Measurements from ENCODE around the gene SUMO4.

The SUMO4 gene

DNA sequence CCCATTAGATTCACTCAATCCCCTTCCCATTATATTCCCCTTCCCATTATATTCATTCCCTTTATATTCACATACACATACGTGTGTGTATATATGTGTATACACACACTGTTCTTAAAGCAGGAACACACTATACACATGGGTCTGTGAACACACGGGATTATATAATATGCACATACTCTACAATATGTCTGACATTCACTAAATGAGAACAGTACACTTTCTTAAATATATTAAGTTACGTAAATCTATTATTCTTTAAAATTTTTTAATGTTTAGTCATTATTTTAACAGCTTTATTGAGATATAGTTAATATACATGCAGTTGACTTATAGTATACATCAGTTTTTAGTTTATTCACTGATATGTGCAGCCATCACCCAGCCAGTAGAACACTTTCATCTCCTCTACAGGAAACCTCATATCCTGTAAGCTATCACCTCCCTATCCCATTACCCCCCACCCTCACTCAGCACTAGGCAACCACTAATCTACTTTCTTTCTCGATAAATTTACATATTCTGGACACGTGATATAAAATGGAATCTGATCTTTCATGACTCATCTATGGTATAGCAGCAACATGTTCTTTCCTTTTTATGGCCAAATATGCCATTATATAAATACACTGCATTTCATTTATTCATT, 13.9 kb upstream of the SUMO4 start:
- TF ChIP-seq, protein P1, sequence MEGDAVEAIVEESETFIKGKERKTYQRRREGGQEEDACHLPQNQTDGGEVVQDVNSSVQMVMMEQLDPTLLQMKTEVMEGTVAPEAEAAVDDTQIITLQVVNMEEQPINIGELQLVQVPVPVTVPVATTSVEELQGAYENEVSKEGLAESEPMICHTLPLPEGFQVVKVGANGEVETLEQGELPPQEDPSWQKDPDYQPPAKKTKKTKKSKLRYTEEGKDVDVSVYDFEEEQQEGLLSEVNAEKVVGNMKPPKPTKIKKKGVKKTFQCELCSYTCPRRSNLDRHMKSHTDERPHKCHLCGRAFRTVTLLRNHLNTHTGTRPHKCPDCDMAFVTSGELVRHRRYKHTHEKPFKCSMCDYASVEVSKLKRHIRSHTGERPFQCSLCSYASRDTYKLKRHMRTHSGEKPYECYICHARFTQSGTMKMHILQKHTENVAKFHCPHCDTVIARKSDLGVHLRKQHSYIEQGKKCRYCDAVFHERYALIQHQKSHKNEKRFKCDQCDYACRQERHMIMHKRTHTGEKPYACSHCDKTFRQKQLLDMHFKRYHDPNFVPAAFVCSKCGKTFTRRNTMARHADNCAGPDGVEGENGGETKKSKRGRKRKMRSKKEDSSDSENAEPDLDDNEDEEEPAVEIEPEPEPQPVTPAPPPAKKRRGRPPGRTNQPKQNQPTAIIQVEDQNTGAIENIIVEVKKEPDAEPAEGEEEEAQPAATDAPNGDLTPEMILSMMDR (IDR thresholded peaks at IDR 0.05; ENCODE audit: borderline replicate concordance, control extremely low read depth, extremely low read depth, insufficient read depth, missing control alignments), result no peak
- in situ Hi-C loops (cut with MboI; ENCODE audit: low sequenced_read_pairs, unreplicated experiment), result no loop called here
- DNase-seq (ENCODE audit: low spot score), result no peak

DNA sequence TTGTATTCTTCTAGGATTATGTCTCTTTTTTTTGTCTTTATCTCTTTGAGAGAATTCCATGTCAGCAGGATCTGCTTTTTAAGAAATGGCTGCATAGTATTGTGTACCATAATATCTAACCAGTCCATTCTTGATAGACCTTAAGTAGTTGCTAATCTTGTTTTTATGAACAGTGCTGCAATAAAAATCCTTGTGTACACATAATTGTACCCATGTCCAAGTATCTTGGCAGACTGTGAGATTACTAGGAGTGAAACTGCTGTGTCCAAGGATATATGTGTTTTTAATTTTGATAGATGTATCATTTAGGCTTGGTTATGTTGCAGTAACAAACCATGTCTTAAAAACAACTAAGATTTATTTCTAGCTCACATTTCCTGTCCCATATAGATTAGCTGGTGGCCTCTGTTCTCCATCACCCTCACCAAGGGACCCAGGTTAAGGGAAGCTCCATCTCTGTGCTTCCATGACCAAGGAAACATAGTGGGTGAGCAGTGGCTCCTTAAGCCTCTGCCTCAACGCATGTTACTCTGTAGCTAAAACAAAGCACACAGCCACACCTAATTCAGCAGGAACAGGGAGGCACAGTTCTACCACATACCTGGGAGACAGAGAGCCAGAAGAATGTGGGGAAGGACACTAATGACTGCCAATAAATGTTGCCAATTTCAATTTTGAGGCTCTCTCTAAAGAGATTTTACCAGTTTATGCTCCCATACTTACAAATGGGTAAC, 12.1 kb upstream of the SUMO4 start:
- in situ Hi-C loops (cut with MboI; ENCODE audit: low sequenced_read_pairs, unreplicated experiment), result no loop called here
- TF ChIP-seq, protein P1 (IDR thresholded peaks at IDR 0.05; ENCODE audit: borderline replicate concordance, control extremely low read depth, extremely low read depth, insufficient read depth, missing control alignments), result no peak
- no peak for DNase-seq (ENCODE audit: low spot score)

DNA sequence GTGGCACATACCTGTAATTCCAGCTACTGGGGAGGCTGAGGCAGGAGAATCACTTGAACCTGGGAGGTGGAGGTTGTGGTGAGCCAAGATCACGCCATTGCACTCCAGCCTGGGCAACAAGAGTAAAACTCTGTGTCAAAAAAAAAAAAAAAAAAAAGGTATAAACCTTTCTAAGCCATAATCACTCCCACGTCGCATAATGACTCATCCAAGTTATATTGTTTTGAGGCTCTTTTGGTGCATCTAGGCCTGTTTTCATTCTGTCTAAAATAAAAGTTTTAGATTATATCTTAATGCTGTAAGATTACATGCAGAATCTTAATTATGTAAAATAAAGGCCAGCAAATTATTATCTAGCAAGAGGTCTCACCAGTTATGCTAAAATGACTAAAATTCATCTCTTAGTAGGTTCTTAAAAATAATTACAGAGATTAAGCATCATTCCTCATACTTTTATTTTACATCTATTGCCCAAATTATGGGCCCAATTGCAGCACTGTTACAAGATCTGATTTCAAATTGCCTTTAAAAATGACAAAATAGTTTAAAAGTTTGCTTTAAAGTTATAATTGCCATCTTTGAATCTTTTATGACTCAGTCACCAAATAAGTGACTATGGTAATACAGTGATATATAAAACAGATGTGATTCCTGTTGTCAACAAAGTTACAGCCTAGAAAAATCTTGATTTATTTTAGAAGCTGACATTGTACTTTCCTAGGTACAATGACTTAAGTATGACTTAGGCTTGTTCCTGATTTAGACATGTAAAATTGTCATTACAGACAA, 10.4 kb upstream of the SUMO4 start:
- DNase-seq (ENCODE audit: low spot score), result no peak
- in situ Hi-C loops (cut with MboI; ENCODE audit: low sequenced_read_pairs, unreplicated experiment), result no loop called here
- TF ChIP-seq, protein P1 (IDR thresholded peaks at IDR 0.05; ENCODE audit: borderline replicate concordance, control extremely low read depth, extremely low read depth, insufficient read depth, missing control alignments), result no peak

- TF ChIP-seq, protein P1 (IDR thresholded peaks at IDR 0.05; ENCODE audit: borderline replicate concordance, control extremely low read depth, extremely low read depth, insufficient read depth, missing control alignments), result no peak
- no peak for DNase-seq (ENCODE audit: low spot score)
- in situ Hi-C loops (cut with MboI; ENCODE audit: low sequenced_read_pairs, unreplicated experiment), result no loop called here
Observed at GRCh38 chr6:149392093-149392492, 8.0 kb upstream of the SUMO4 start.

DNA sequence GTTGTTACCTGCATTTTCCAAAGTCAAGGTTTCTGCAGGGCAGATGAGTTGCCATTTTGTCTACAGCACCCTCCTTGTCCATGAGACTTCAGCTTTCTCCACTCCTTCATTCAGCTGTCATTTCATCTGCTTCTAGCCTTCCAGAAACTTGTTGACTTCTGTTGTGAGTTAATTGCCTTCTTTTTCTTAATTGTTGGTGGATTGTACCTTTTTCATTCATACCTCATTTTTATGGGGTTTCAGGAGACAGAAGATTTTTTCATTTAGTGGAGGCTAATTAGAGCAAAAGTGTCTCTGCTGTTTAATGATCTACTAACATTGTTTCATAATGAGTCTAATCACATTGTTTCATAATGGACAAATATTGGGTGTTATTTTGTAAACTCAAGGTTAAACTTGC, 7.5 kb upstream of the SUMO4 start:
- TF ChIP-seq, protein P1 (IDR thresholded peaks at IDR 0.05; ENCODE audit: borderline replicate concordance, control extremely low read depth, extremely low read depth, insufficient read depth, missing control alignments), result no peak
- in situ Hi-C loops (cut with MboI; ENCODE audit: low sequenced_read_pairs, unreplicated experiment), result no loop called here
- no peak for DNase-seq (ENCODE audit: low spot score)

- in situ Hi-C loops (cut with MboI; ENCODE audit: low sequenced_read_pairs, unreplicated experiment), result no loop called here
- TF ChIP-seq, protein P1 (IDR thresholded peaks at IDR 0.05; ENCODE audit: borderline replicate concordance, control extremely low read depth, extremely low read depth, insufficient read depth, missing control alignments), result no peak
- DNase-seq (ENCODE audit: low spot score), result no peak
Observed at GRCh38 chr6:149393002-149393679, 6.9 kb upstream of the SUMO4 start.

Measured in GM13976 (cell line).